Osteoblast (primary cell): ENCODE results near the gene CPN2. TPM values are rescaled to one million over a fixed set of nuclear protein-coding genes. Genes with fewer than 3 reads are reported as not detected.
A peak's percentile ranks its signal among the peaks of the same experiment; 100 is the strongest.

Experiments
- DNase-seq: peaks from one replicate; pipeline ENCODE4 v3.0.0; 2011; ENCODE audit warnings: low spot score, mixed read lengths; ENCODE audit not compliant: insufficient read length; ENCODE audit errors: missing footprints
- H2AFZ ChIP-seq: 2 replicates; pipeline ENCODE4 v1.6.0; 2011; ENCODE audit warnings: mild to moderate bottlenecking, low read length
- H3K27ac ChIP-seq: 2 replicates; pipeline ENCODE4 v1.5.1; 2011; ENCODE audit warnings: mild to moderate bottlenecking, low read depth, low read length, moderate library complexity
- H3K27me3 ChIP-seq: 2 replicates; pipeline ENCODE4 v1.6.0; 2012; ENCODE audit warnings: mild to moderate bottlenecking, control low read depth, inconsistent platforms, low read length, moderate library complexity; ENCODE audit not compliant: insufficient read depth
- H3K36me3 ChIP-seq: 2 replicates; pipeline ENCODE4 v1.5.1; 2011; ENCODE audit warnings: mild to moderate bottlenecking, low read length, control low read depth, moderate library complexity; ENCODE audit not compliant: insufficient read depth
- H3K4me1 ChIP-seq: 2 replicates; pipeline ENCODE4 v1.5.1; 2011; ENCODE audit warnings: mild to moderate bottlenecking, low read length, control low read depth, moderate library complexity; ENCODE audit not compliant: insufficient read depth
- H3K4me2 ChIP-seq: 2 replicates; pipeline ENCODE4 v1.6.0; 2011; ENCODE audit warnings: mild to moderate bottlenecking, low read length; ENCODE audit not compliant: insufficient read depth
- H3K4me3 ChIP-seq: fragments of 200-600 bp; sonication (generic); 3 replicates; pipeline ENCODE4 v1.5.1; 2012; ENCODE audit warnings: mild to moderate bottlenecking, low read length, inconsistent platforms; ENCODE audit not compliant: insufficient read depth
- H3K79me2 ChIP-seq: 2 replicates; pipeline ENCODE4 v1.6.0; 2012; ENCODE audit warnings: mild to moderate bottlenecking, low read length, control low read depth, inconsistent platforms; ENCODE audit not compliant: insufficient read depth
- H3K9me3 ChIP-seq: 2 replicates; pipeline ENCODE4 v1.5.1; 2011; ENCODE audit warnings: low read depth, low read length, control low read depth
- H4K20me1 ChIP-seq: 2 replicates; pipeline ENCODE4 v1.6.0; 2012; ENCODE audit warnings: mild to moderate bottlenecking, low read length, control low read depth; ENCODE audit not compliant: insufficient read depth
- total RNA-seq: library from RNA; depleted of rRNA; stranded (reverse); fragments of >200 nt; gene quantifications from 2 replicates; pipeline ENCODE4 v1.2.3, GENCODE V29; 2012
- TF ChIP-seq, protein P1 (sequence below): IDR thresholded peaks from 2 replicates; pipeline ENCODE4 v1.5.1; 2011; ENCODE audit warnings: mild to moderate bottlenecking, low read depth, low read length, moderate library complexity; ENCODE audit errors: extremely low read depth

The CPN2 gene
- total RNA-seq, 1 donor: under 0.01 TPM

DNA sequence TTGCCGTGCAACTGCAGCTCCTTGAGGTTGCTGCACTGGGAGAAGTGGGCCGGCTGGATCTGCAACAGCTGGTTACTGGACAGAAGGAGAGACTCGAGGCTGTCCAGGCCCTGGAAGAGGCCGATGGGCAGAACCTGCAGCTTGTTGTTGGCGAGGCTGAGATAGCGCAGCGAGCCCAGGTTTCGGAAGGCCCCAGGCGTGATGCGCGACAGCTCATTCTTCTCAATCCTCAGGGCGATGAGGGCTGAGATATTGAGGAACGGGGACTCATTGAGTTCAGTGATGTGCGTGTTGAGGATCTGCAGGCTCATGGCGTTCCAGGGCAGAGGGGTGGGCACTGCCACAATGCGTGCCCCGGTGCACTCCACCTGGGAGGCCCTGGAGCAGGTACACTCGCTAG is 9.4 kb upstream of the CPN2 start:
- DNase-seq: no peak
- no peak overlapping the region for H3K27ac ChIP-seq

DNA sequence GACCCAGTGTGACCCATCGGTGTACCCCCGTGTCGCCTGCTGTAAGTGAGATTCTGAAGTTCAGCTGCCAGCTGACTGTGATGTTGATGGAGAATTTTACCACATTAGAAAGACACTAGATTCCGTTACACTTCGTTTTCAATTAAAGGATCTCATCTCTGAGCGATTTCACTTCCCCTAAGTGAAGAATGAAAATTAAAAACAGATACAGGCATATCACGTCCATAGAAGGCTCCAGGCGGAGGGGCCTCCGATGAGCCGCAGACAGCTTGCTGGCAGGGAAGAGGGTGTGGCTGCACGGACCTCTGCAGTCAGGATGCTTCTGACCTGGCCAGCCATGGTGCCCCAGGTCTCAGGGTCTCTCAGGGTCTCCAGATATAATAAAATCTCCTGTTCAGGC is 6.6 kb upstream of the CPN2 start:
- Histone ChIP-seq H3K9me3 (no peaks in the 10 kb centered on the region), H3K27me3 (no peaks in the 10 kb centered on the region), H2AFZ (no peak overlapping the region), H3K27ac (no peak overlapping the region), H3K4me2 (no peak overlapping the region), H3K79me2 (no peaks in the 10 kb centered on the region), H4K20me1 (no peaks in the 10 kb centered on the region), H3K36me3 (no peaks in the 10 kb centered on the region), H3K4me1 (no peaks in the 10 kb centered on the region), H3K4me3 (no peak overlapping the region)
- DNase-seq: peak; percentile 41
- TF ChIP-seq, protein P1, sequence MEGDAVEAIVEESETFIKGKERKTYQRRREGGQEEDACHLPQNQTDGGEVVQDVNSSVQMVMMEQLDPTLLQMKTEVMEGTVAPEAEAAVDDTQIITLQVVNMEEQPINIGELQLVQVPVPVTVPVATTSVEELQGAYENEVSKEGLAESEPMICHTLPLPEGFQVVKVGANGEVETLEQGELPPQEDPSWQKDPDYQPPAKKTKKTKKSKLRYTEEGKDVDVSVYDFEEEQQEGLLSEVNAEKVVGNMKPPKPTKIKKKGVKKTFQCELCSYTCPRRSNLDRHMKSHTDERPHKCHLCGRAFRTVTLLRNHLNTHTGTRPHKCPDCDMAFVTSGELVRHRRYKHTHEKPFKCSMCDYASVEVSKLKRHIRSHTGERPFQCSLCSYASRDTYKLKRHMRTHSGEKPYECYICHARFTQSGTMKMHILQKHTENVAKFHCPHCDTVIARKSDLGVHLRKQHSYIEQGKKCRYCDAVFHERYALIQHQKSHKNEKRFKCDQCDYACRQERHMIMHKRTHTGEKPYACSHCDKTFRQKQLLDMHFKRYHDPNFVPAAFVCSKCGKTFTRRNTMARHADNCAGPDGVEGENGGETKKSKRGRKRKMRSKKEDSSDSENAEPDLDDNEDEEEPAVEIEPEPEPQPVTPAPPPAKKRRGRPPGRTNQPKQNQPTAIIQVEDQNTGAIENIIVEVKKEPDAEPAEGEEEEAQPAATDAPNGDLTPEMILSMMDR: no peak

More for the DNA sequence above, 9.4 kb upstream of the CPN2 start:
- Histone ChIP-seq H3K4me2 (no peak overlapping the region), H3K79me2 (no peaks in the 10 kb centered on the region), H3K36me3 (no peaks in the 10 kb centered on the region), H3K4me3 (no peak overlapping the region), H4K20me1 (no peaks in the 10 kb centered on the region), H3K9me3 (no peaks in the 10 kb centered on the region), H3K27me3 (no peaks in the 10 kb centered on the region), H3K4me1 (peaks cover 9% of the 10 kb centered on the region), H2AFZ (no peak overlapping the region)
- TF ChIP-seq, protein P1: no peak

DNA sequence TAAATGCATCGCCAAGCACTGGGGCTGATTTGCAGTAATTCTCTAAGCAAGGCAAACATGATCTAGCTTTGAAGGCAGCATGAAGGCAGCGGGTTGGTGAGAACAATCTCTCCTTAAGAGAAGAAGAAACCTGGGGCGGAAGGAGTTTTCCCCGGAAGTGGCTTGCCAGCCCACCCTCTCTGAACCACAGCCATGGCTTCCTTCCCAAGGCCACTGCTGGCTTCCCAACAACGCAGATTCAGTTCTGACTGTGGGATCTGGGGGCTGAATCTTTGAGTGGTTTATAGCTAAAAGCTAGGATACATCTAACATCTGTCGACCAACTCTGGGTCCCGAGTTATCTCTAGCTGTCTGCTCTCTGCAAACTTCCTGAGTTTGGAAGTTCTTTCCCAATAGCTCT is 4.3 kb upstream of the CPN2 start:
- H4K20me1 ChIP-seq: no peaks in the 10 kb centered on the region
- no peak overlapping the region for H3K4me3 ChIP-seq
- no peak overlapping the region for H3K4me2 ChIP-seq
- no peak for DNase-seq
- H3K36me3 ChIP-seq: no peaks in the 10 kb centered on the region
- no peaks in the 10 kb centered on the region for H3K27me3 ChIP-seq
- TF ChIP-seq, protein P1: no peak
- no peaks in the 10 kb centered on the region for H3K79me2 ChIP-seq
- H3K9me3 ChIP-seq: no peaks in the 10 kb centered on the region
- no peak overlapping the region for H3K27ac ChIP-seq
- H2AFZ ChIP-seq: peak overlapping the region; percentile 60
- H3K4me1 ChIP-seq: no peaks in the 10 kb centered on the region

DNA sequence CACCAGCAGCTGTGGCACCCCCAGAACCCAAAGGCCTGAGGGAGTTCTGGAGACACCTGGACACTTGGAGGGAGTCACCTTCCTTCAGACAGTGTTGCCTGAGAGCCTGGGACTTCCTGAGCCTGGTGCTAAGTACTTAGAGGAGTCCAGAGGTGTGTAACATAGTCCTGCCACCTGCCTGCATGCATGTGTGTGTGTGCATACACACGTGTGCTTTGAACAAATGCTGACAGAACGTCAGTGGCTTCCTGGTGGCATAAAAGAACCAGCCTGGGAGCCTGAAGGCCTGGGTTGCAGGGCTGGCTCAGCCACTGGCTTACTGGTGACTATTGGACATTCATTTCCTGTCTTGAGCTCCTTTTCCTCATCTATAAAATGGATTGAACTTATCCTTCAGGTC is 3.2 kb upstream of the CPN2 start:
- TF ChIP-seq, protein P1: no peak
- H3K36me3 ChIP-seq: no peaks in the 10 kb centered on the region
- no peak overlapping the region for H2AFZ ChIP-seq
- no peak overlapping the region for H3K27ac ChIP-seq
- no peaks in the 10 kb centered on the region for H4K20me1 ChIP-seq
- no peaks in the 10 kb centered on the region for H3K79me2 ChIP-seq
- no peak for DNase-seq
- H3K9me3 ChIP-seq: no peaks in the 10 kb centered on the region
- no peak overlapping the region for H3K4me2 ChIP-seq
- H3K27me3 ChIP-seq: no peaks in the 10 kb centered on the region
- no peaks in the 10 kb centered on the region for H3K4me1 ChIP-seq
- H3K4me3 ChIP-seq: no peak overlapping the region
